Thyroid gland (tissue), 4 donors: Measurements from ENCODE around the gene DNAH9.

Experiments
- CTCF ChIP-seq, 6 experiments: fragments of 200-600 bp in 3 of 6; fragments of 450-650 bp in 3 of 6; sonication (generic) in 3 of 6; IDR thresholded peaks; one replicate each; pipeline ENCODE4 v1.5.1; 2016 to 2019; ENCODE audit warnings: antibody characterized with exemption in 6 of 6, mild to moderate bottlenecking in 2 of 6, inconsistent platforms in 1 of 6, moderate library complexity in 1 of 6
- POLR2A ChIP-seq, 2 donors: fragments of 450-650 bp; IDR thresholded peaks; one replicate each; pipeline ENCODE4 v1.6.1; 2017; ENCODE audit warnings: antibody characterized with exemption in 2 of 2, mild to moderate bottlenecking in 2 of 2, moderate library complexity in 1 of 2

GRCh38 chr17:11869680-11870394 lies 271.6 kb downstream of the DNAH9 start:
- TF ChIP-seq CTCF (IDR thresholded peaks at IDR 0.05) (no peak), POLR2A (IDR thresholded peaks at IDR 0.05) (no peak)
